Natural killer cell (primary cell): ENCODE data around the gene WRNIP1. TPM values are rescaled to one million over a fixed set of nuclear protein-coding genes. Genes with fewer than 3 reads are reported as not detected.

Experiments
- ATAC-seq, 3 donors: fragments of 150-1000 bp in 2 of 3; fragments of 200-7000 bp in 1 of 3; cut with Tn5 transposase; 1 replicate in 1 of 3; 2 replicates in 2 of 3; pipeline ENCODE4 v1.10.0; 2021; ENCODE audit warnings: mild to moderate bottlenecking in 2 of 3, moderate library complexity in 2 of 3
- DNase-seq, 2 donors: peaks; one replicate each; pipeline versions ENCODE4 v3.0.0 to v3.0.0-alpha.2; 2013 to 2021; ENCODE audit warnings: mixed read lengths in 1 of 2
- H3K27ac ChIP-seq: one replicate; pipeline ENCODE4 v1.5.1; 2013; ENCODE audit warnings: mild to moderate bottlenecking, low read length
- H3K27me3 ChIP-seq: one replicate; pipeline ENCODE4 v1.6.1; 2013; ENCODE audit warnings: low read length; ENCODE audit not compliant: control insufficient read depth, insufficient read depth
- H3K36me3 ChIP-seq: one replicate; pipeline ENCODE4 v1.6.1; 2013; ENCODE audit warnings: low read length; ENCODE audit not compliant: control insufficient read depth, insufficient read depth
- H3K4me1 ChIP-seq: one replicate; pipeline ENCODE4 v1.6.1; 2013; ENCODE audit warnings: low read length; ENCODE audit not compliant: control insufficient read depth, insufficient read depth
- H3K4me3 ChIP-seq: one replicate; pipeline ENCODE4 v1.5.1; 2013; ENCODE audit warnings: low read length
- H3K9me3 ChIP-seq: one replicate; pipeline ENCODE4 v1.6.1; 2013; ENCODE audit warnings: low read length; ENCODE audit not compliant: control insufficient read depth, insufficient read depth
- H3K27ac Mint-ChIP-seq, 2 donors: one replicate each; pipeline ENCODE4 v1.8.0; 2022; ENCODE audit warnings: mild to moderate bottlenecking in 2 of 2, mixed read lengths in 2 of 2, moderate library complexity in 1 of 2
- H3K27me3 Mint-ChIP-seq, 2 donors: one replicate each; pipeline ENCODE4 v1.8.0; 2022; ENCODE audit warnings: low read depth in 2 of 2, mixed read lengths in 2 of 2
- H3K36me3 Mint-ChIP-seq: one replicate; pipeline ENCODE4 v1.8.0; 2022; ENCODE audit warnings: mixed read lengths
- H3K4me1 Mint-ChIP-seq, 2 donors: one replicate each; pipeline ENCODE4 v1.8.0; 2022; ENCODE audit warnings: mixed read lengths in 2 of 2
- H3K4me3 Mint-ChIP-seq: one replicate; pipeline ENCODE4 v1.8.0; 2022; ENCODE audit warnings: mild to moderate bottlenecking, moderate library complexity, mixed read lengths
- H3K9me3 Mint-ChIP-seq, 2 donors: one replicate each; pipeline ENCODE4 v1.8.0; 2022; ENCODE audit warnings: mixed read lengths in 2 of 2
- WGBS: methylation state at CpG from one replicate; pipeline ENCODE4 v1.1.7; 2013; ENCODE audit warnings: missing lambda C conversion rate; ENCODE audit not compliant: insufficient coverage; 5-methylcytosine and 5-hydroxymethylcytosine counted together
- intact Hi-C: fragments of 100-400 bp; cut with micrococcal nuclease; formaldehyde crosslinking; loops from one replicate; pipeline ENCODE4 v1.14.2; 2022
- total RNA-seq, 4 donors: library from RNA; stranded (reverse); fragments of 120-200 nt in 1 of 4; gene quantifications; one replicate each; pipeline versions ENCODE4 v1.2.3 to v1.2.4, GENCODE V29; 2013 to 2022
- TF ChIP-seq, protein P1 (sequence below): fragments of 200-600 bp; IDR thresholded peaks from one replicate; pipeline ENCODE4 v1.8.0; 2022; ENCODE audit warnings: antibody characterized with exemption

The WRNIP1 gene
- total RNA-seq, 3 donors from 2014 or later (not counting 1 experiment from before 2014, with no cell fraction given) = 27.9 to 34.8 (median 30.5) TPM

DNA sequence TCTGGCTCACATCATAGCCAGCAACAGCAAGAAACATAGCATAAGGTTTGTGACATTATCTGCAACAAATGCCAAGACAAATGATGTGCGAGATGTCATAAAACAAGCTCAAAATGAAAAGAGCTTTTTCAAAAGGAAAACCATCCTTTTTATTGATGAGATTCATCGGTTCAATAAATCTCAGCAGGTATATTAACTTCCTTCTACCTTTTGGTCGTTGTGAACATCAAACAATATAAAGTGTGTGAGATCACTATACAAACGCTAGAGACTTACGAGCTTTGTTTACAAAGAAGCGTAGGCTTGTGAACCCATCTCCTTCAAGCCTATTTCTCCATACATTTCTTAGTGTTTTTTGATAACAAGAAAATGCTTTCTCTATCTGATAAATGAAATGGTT, 3.5 kb downstream of the WRNIP1 start:
- Histone ChIP-seq H3K4me3 (no peak overlapping the region), H3K27me3 (no peaks in the 10 kb centered on the region), H3K27ac (no peak overlapping the region), H3K9me3 (no peaks in the 10 kb centered on the region), H3K4me1 (peaks cover 25% of the 10 kb centered on the region), H3K36me3 (peaks cover 19% of the 10 kb centered on the region)
- Mint-ChIP-seq H3K4me3 (peak overlapping the region; percentile 76), H3K4me1 (peaks cover 49 to 57% of the 10 kb centered on the region in 2 donors), H3K27ac (peak overlapping the region; percentile 4 to 98), H3K9me3 (no peaks in the 10 kb centered on the region), H3K36me3 (no peaks in the 10 kb centered on the region), H3K27me3 (no peaks in the 10 kb centered on the region)
- DNase-seq (no peak), ATAC-seq (no peak)
- TF ChIP-seq, protein P1, sequence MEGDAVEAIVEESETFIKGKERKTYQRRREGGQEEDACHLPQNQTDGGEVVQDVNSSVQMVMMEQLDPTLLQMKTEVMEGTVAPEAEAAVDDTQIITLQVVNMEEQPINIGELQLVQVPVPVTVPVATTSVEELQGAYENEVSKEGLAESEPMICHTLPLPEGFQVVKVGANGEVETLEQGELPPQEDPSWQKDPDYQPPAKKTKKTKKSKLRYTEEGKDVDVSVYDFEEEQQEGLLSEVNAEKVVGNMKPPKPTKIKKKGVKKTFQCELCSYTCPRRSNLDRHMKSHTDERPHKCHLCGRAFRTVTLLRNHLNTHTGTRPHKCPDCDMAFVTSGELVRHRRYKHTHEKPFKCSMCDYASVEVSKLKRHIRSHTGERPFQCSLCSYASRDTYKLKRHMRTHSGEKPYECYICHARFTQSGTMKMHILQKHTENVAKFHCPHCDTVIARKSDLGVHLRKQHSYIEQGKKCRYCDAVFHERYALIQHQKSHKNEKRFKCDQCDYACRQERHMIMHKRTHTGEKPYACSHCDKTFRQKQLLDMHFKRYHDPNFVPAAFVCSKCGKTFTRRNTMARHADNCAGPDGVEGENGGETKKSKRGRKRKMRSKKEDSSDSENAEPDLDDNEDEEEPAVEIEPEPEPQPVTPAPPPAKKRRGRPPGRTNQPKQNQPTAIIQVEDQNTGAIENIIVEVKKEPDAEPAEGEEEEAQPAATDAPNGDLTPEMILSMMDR = no peak
- intact Hi-C loops = loop anchor here (10.0 kb wide), 1 partner anchor 524 kb away; the partner anchor contains the start of gene GMDS
- whole genome bisulfite sequencing = 81% methylated on average over 1 of the region's 6 CpGs

- DNase-seq = no peak
- H3K27me3 ChIP-seq = no peaks in the 10 kb centered on the region
- no peaks in the 10 kb centered on the region for H3K9me3 ChIP-seq
- H3K27ac ChIP-seq = no peak overlapping the region
- H3K36me3 Mint-ChIP-seq = no peaks in the 10 kb centered on the region
- TF ChIP-seq, protein P1 = no peak
- intact Hi-C loops = no loop called here
- H3K36me3 ChIP-seq = peaks cover 24% of the 10 kb centered on the region
- no peaks in the 10 kb centered on the region for H3K9me3 Mint-ChIP-seq
- ATAC-seq = no peak
- peaks cover 17% of the 10 kb centered on the region for H3K4me1 ChIP-seq
- no peaks in the 10 kb centered on the region for H3K27me3 Mint-ChIP-seq
- H3K4me3 Mint-ChIP-seq = no peak overlapping the region
- 64% methylated on average over 11 of the region's 13 CpGs for WGBS
- H3K27ac Mint-ChIP-seq = peak overlapping the region in 1 of 2 donors; percentile 24
- H3K4me3 ChIP-seq = no peak overlapping the region
- H3K4me1 Mint-ChIP-seq = peaks cover 50 to 58% of the 10 kb centered on the region in 2 donors
These were observed 5.0 kb downstream of the WRNIP1 start for GRCh38 chr6:2770171-2770570.

- H3K4me3 Mint-ChIP-seq = no peak overlapping the region
- intact Hi-C loops = no loop called here
- H3K4me1 Mint-ChIP-seq = peaks cover 54 to 63% of the 10 kb centered on the region in 2 donors
These were observed 5.9 kb downstream of the WRNIP1 start for GRCh38 chr6:2771079-2771478.

More at GRCh38 chr6:2771079-2771478, 5.9 kb downstream of the WRNIP1 start:
- H3K36me3 ChIP-seq = peaks cover 25% of the 10 kb centered on the region
- DNase-seq = no peak
- H3K4me1 ChIP-seq = peaks cover 17% of the 10 kb centered on the region
- Mint-ChIP-seq H3K27ac (no peak overlapping the region), H3K9me3 (no peaks in the 10 kb centered on the region), H3K36me3 (no peaks in the 10 kb centered on the region), H3K27me3 (no peaks in the 10 kb centered on the region)
- no peak overlapping the region for H3K4me3 ChIP-seq
- H3K9me3 ChIP-seq = no peaks in the 10 kb centered on the region
- TF ChIP-seq, protein P1 = no peak
- WGBS = 96% methylated on average over 4 of the region's 4 CpGs
- ATAC-seq = no peak
- no peaks in the 10 kb centered on the region for H3K27me3 ChIP-seq
- H3K27ac ChIP-seq = no peak overlapping the region
